SU-DHL-6 (cell line): ENCODE measurements around the gene POLN.

ENCODE experiments used
- CTCF ChIP-seq: fragments of 200-600 bp; sonication (generic); IDR thresholded peaks from one replicate; pipeline ENCODE4 v1.5.1; 2017; ENCODE audit warnings: antibody characterized with exemption, mild to moderate bottlenecking, low read length, moderate library complexity; ENCODE audit not compliant: insufficient read depth, poor library complexity, severe bottlenecking
- EZH2phosphoT487 ChIP-seq: fragments of 200-600 bp; sonication (generic), shearing (Covaris generic); conservative IDR thresholded peaks from 2 replicates; pipeline ENCODE4 v1.6.1; 2018; ENCODE audit warnings: mild to moderate bottlenecking, antibody characterized with exemption, low read length, moderate library complexity, mixed read lengths

GRCh38 chr4:2116687-2117400 lies 125.1 kb downstream of the POLN start:
- TF ChIP-seq CTCF: no peak
- TF ChIP-seq EZH2phosphoT487: no peak
